GM03348 (cell line): ENCODE results near the gene RNU1-2.
"Not testable (repeated sequence)": the region's sequence is repeated elsewhere in the genome, so short reads cannot be mapped to it uniquely, and the experiment has no call there.

ENCODE experiments used
- DNase-seq: peaks from one replicate; pipeline ENCODE4 v3.0.0; 2012; ENCODE audit warnings: low spot score

Gene RNU1-2

DNA sequence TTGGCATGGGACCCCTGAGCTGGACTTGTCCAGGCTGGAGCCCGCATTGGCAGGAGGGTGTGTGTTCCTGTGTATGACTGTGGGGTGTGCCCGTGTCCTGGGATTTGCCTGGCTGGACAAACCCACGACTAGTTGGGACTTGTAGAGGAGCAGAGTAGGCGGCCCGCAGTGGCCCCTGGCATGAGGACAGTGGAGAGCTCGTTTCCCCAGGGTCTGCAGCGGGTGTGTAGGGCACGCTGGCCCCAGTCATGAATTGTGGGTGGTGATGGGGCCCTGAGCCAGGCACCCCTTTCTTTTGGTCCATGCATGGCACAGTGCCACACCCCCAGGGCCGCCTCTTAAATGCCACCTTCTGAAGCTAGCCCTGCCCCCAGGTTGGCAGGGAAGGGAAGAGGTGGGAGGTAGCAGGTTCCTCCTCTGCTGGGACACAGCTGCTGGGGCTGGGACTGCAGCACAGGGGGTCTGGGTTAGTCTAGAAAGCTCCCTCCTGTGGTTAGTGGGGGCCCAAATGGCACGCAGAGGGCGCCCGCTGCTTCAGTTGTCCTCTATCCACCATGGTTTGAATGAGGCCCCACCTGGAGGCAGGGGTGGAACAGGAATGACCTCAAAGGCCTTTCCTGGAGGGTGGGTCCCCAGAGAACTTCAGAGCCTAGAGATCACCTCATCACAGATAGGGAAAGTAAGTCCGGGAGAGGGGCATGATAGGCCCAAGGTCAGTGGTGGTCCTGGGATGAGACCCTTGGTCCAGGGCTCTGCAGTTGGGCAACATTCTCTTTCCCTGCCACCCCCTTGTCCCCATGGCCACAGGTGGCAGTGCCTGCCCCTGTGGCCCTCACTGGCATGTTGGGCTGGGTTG, 30.1 kb downstream of the RNU1-2 start:
- no peak for DNase-seq

DNA sequence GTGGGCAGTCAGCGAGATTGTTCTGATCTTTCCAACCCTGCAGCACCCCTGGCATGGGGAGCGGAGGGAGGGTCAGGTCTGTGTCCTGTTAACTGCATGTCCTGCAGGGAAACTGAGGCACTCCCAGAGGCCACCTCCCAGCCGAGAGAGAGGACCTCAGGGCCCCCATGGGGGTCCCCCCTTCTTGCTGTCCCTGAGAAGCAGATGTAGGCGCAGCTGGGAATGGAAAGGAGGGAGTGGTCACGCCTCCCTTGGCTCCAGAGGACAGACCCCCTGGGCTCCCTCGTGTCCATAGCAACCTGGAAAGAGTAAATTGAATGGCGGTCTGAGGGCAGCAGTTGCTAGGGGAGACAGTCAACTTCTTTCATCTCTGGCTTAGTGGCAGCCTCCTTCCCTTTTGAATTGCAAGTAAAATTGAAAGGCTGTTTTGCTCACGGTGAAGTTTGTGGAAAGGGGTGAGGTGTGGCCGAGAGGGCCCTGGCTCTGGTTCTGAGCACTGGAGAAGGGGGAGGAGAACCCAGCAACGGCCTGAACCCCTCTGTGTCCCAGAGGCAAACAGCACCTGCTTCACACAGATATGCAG, 30.8 kb downstream of the RNU1-2 start:
- no peak for DNase-seq

DNA sequence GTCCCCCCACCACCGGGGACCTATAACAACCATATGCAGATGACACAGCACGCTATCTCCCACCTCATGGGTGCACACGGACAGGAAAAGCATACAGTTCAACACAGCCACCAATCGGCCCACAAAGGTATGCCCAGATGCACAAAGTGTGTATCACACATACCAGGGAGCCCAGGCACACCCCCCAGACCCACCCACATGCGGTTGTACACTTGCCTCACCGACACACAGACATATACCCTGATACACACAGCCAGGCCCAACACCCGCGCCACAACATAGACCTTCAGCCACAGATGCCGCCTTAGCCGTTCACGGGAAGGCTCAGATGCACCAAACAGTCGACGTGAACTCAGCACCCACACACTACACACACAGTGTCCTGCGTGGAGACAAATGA, 31.5 kb downstream of the RNU1-2 start:
- DNase-seq, result no peak

DNA sequence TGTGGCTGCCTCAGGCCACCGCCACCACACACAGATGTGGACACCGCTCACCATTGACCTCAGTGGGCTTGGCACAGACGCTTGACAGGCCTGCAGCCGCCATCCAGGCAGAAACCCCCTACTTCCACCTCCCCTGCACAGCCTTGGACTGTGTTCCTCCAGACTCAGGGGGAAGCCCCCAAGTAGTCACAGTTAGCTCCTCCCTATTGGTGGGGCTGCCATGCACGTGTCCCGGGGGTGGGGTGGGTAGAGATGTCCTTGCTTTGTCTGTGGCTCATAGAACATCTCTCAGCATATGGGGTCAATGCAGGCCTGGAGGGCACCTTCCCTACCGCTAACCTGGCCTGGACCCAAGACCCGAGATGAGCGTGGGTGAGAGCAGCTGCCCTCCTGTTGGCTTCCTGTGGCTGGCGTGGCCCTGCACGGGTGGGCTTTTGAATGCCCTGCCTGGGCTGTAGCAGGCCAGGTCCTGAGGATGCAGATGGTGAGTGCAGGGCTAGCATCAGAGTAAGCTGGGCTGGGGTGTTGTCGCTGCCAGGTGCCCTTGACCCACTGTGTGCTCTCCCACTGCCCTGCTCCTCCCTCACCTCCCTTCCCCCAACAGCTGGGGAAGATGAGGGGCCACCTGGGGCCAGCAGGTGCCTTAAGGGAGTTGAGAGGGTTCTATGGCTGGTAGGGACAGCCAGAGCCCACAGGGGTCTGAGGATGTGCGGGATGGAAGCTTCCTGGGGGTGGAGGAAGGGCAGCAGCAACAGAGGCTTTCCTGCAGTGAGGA, 32.1 kb downstream of the RNU1-2 start:
- DNase-seq, result no peak

DNA sequence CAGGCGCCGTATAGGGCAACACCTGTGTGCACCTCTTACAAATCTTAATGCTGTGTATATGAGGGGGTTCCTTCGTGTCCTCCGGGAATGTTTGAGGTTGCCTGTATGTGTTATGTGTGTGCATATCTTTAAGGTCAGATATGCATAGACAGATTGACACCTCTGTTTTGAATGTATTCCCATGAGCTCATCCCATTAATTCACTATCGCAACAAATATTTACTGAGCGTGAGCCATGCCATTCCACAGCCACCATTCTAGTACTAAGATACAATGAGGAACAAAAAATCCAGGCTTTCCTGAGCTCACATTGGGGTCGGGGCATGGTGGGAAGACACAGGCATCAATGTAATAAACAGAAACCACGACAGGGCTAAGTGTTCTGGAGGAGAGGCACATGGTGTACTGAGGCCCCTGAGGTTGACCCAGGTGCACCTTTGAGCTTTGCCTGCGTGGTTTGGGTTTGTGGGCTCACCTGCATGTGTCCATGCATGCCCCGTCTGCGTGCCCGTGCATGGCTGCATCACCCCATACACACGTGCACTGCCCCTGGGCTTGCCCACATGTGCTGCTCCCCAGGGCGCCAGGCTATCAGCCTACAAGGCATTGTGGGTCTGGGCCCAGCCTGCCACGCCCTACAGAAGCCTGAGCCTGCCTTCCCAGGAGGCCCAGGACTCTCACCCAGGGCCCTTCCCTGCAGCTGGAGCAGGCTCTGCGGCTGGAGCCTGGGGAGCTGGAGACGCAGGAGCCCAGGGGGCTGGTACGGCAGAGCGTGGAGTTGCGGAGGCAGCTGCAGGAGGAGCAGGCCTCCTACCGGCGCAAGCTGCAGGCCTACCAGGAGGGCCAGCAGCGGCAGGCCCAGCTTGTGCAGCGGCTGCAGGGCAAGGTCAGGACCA, 33.6 kb downstream of the RNU1-2 start:
- DNase-seq, result not testable (repeated sequence)

DNA sequence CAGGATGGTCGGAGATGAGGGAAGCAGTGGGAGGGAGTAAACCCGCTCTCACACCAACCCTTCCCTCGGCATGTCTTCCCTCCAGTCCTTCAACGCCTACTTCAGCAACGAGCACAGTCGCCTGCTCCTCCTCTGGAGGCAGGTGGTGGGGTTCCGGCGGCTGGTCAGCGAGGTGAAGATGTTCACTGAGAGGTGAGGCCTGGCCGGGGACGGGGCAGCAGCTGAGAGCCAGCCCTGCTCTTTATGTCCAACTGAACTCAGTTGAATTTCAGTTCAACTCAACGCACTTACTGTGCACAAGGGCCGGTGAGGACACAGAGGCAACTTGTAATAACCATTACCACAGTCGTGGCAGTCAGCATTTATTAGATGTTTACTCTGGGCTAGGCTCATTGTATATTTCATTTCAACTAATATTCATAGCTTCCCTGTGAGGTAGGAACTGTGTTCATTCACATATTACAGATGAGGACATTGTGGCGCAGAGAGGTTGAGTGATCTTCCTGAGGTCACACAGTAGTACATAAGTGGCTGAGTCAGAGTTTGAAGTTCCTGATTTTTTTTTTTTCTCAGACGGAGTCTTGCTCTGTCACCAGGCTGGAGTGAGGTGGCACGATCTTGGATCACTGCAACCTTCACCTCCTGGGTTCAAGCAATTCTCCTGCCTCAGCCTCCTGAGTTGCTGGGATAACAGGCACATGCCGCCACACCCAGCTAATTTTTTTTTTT, 35.6 kb downstream of the RNU1-2 start:
- not testable (repeated sequence) for DNase-seq

DNA sequence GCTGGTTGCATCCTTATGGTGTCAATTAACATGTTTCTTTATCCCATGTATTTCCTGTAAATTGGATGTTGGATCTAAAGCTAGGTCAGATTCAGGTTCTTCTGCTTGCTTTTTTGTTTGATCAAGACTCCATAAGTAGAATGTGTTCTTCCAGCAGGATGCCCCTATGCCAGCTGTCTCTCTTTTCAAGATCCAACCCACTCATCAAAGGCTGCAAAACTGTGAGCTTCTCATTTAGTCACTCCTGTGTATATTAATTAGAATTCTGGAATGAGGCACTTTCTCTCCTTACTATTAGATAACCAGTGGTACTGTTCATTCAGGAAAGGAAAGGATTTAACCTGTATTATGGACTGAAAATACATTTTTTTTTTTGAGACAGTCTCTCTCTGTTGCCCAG, 38.2 kb downstream of the RNU1-2 start:
- DNase-seq, result not testable (repeated sequence)

DNA sequence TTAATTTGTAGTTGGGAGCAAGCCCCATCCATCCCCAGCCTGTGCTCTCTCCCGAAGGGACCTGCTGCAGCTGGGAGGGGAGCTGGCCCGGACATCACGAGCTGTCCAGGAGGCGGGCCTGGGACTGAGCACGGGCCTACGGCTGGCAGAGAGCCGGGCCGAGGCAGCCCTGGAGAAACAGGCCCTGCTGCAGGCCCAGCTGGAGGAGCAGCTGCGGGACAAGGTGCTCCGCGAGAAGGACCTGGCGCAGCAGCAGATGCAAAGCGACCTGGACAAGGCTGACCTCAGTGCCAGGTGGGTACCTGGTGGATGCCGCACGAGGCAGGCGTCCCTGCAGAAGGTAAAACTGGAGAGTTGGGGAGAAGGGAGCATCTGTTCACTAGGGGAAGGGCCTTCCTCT, 40.8 kb downstream of the RNU1-2 start:
- DNase-seq, result not testable (repeated sequence)

DNA sequence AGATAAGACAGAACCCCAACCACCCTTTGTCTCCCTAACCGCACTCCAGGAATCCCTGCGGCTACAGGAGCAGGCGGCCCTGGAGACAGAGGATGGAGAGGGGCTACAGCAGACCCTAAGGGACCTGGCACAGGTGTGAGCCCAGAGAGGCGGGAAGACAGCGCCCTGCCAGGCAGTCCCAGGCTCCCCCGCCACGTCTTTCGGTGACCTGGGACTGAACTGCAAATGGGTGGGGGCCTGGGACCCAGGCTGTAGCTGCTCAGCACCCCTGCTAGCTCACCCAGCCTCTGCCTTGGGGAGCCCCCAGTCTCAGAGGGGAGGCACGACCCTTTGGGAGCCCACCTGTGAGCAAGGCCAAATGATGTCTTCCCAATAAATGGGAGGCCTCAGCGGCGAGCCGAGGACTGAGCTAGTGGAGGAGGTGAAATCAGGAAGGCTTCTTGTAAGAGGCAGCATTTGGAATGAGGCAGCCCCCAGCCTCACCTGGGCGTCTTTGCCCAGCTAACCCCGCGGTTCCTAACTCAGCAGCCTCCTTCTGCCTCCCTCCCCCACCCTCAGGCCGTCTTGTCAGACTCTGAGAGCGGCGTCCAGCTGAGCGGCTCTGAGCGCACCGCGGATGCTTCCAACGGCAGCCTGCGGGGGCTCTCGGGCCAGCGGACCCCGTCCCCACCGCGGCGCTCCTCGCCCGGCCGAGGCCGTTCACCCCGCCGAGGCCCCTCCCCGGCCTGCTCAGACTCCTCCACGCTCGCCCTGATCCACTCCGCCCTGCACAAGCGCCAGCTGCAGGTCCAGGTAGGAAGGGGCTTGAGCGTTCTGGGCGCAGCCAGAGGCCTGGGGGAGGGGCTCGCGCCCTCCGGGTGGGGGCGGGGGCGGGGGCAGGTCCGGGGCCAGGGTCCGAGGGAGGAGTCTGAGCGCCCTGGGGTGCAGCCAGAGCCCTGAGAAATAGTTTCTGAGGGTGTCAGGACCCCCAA, 42.9 kb downstream of the RNU1-2 start:
- no peak for DNase-seq

DNA sequence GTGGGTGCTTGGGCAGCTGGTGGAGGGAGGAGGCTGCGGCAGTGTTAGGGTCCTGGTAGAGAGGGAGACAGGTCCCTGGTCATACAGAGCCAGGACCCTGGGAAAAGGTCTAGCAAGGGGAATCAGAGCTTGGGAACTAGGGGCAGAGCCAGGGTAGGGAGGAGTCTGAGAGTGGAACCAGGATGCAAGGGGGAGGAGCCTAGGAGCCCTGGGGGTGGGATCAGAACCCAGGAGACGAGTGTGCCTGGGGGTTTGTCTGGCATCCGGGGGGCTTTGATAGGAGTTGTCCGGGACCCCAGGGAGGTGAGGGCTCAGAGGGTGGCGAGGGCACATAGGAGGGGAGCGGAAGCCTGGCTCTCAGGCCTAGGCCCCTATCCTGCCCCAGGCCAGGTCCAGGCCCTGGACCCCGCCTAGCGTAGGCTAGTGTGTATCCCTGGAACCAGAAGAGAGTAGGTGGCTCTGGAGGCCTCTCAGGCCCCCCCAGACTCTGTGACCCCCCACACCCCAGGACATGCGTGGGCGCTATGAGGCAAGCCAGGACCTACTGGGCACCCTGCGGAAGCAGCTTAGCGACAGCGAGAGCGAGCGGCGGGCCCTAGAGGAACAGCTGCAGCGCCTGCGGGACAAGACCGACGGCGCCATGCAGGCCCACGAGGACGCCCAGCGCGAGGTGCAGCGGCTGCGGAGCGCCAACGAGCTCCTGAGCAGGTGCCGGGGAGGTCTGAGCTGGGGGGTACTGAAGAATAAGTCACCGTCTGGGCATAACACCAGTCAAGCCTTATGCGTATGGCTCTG, 43.8 kb downstream of the RNU1-2 start:
- DNase-seq, result not testable (repeated sequence)

DNA sequence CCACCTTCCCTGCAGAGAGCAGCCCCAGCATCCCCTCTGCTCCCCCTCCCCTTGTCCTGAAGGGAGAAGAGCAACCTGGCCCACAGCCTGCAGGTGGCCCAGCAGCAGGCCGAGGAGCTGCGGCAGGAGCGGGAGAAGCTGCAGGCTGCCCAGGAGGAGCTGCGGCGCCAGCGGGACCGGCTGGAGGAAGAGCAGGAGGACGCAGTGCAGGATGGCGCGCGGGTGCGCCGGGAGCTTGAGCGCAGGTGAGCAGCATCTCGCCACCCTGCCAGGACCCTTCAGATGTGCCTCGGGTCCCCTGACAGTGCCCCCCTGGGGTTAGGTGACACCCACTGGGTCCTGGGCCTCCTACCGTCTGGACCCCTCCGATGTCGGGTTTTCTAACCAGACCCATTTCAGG, 48.3 kb downstream of the RNU1-2 start:
- DNase-seq, result no peak

DNA sequence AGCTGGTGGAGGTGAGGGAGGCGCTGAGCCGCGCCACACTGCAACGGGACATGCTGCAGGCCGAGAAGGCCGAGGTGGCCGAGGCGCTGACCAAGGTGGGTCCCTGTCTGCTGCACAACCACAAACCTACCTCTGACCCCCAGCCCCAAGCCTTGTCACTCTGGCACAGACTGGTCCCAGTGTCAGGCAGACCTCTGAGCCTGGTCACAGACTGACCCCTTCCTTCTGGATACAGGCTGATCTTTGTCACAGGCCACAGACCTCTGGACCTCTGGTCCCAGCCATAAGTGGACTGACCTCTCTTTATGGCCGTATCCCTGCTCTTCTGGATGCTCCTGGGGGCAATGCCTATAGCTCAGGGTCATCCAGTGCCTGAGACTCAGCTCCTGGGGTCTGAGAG, 49.7 kb downstream of the RNU1-2 start:
- not testable (repeated sequence) for DNase-seq
